ENCODE measurements around the gene HSDL2. TPM values are rescaled to one million over a fixed set of nuclear protein-coding genes. Genes with fewer than 3 reads are reported as not detected.

Gene HSDL2
- polyA plus RNA-seq, 1 of the 3 experiments (the other 2 are of a cell fraction), result 14.4 TPM

- POLR2A ChIA-PET, result no interaction called here
- Histone ChIP-seq H3K9me3 (no peaks in the 10 kb centered on the region), H2AFZ (ENCODE audit: low read depth) (no peak overlapping the region), H3K27me3 (ENCODE audit: insufficient read depth) (no peaks in the 10 kb centered on the region), H3K9me2 (no peaks in the 10 kb centered on the region), H3K79me2 (ENCODE audit: insufficient read depth) (no peaks in the 10 kb centered on the region), H3K9ac (no peak overlapping the region), H3K4me2 (no peak overlapping the region), H3F3A (replicated peaks; ENCODE audit: insufficient read depth) (peaks cover 9% of the 10 kb centered on the region), H3K4me3 (ENCODE audit: low read depth in 2 of 2, low read length in 1 of 2) (no peak overlapping the region), H3K36me3 (replicated peaks in 1 of 2; ENCODE audit: control insufficient read depth in 1 of 2, insufficient read depth in 2 of 2, low read length in 1 of 2) (peaks cover 0 to 18% of the 10 kb centered on the region in 2 experiments), H3K4me1 (ENCODE audit: control insufficient read depth in 1 of 2, insufficient read depth in 2 of 2, low read depth in 1 of 2, low read length in 1 of 2) (peaks cover 0 to 5% of the 10 kb centered on the region in 2 experiments; a peak in 1 of 4 replicates), H4K20me1 (ENCODE audit: insufficient read depth) (no peaks in the 10 kb centered on the region), H3K27ac (ENCODE audit: low read depth in 2 of 2, low read length in 1 of 2) (no peak overlapping the region)
- TF ChIP-seq RAD21 (IDR thresholded peaks at IDR 0.05; ENCODE audit: low read length) (peak; percentile 51), RFX5 (IDR thresholded peaks at IDR 0.05; ENCODE audit: low read length) (no peak), SMC3 (IDR thresholded peaks at IDR 0.05; ENCODE audit: low read depth, low read length) (peak; percentile 65), JUND (IDR thresholded peaks at IDR 0.05) (no peak), FOXM1 (IDR thresholded peaks at IDR 0.05; ENCODE audit: low read depth) (no peak)
- TF ChIP-seq, protein P1, sequence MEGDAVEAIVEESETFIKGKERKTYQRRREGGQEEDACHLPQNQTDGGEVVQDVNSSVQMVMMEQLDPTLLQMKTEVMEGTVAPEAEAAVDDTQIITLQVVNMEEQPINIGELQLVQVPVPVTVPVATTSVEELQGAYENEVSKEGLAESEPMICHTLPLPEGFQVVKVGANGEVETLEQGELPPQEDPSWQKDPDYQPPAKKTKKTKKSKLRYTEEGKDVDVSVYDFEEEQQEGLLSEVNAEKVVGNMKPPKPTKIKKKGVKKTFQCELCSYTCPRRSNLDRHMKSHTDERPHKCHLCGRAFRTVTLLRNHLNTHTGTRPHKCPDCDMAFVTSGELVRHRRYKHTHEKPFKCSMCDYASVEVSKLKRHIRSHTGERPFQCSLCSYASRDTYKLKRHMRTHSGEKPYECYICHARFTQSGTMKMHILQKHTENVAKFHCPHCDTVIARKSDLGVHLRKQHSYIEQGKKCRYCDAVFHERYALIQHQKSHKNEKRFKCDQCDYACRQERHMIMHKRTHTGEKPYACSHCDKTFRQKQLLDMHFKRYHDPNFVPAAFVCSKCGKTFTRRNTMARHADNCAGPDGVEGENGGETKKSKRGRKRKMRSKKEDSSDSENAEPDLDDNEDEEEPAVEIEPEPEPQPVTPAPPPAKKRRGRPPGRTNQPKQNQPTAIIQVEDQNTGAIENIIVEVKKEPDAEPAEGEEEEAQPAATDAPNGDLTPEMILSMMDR (IDR thresholded peaks at IDR 0.05), result peak; percentile 63
- no peak for DNase-seq
- CTCF ChIA-PET, result interaction anchor here (0.9 to 2.3 kb wide), 8 partner anchors 11 to 383 kb away, joined by 3 to 12 read pairs (median 4); no protein-coding TSS in a partner anchor
Measured at GRCh38 chr9:112443200-112443599, 63.3 kb downstream of the HSDL2 start.

DNA sequence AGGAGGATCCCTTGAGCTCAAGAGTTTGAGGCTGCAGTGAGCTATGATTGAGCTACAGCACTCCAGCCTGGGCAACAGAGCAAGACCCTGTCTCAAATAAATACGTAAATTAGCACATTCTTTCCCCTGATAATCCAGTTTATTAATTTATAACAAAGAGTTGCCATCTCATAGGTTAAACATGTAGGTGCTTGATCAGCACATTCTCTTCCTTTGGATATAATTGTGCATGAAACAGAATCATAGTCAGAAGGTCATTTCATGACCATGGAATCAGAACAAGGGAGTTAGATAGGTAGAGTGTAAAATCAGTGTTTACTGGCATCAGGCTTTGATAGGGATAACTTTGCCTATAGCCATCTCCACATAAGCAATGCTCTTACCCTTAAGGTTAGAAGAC, 63.7 kb downstream of the HSDL2 start:
- TF ChIP-seq, protein P2, sequence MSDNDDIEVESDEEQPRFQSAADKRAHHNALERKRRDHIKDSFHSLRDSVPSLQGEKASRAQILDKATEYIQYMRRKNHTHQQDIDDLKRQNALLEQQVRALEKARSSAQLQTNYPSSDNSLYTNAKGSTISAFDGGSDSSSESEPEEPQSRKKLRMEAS (IDR thresholded peaks at IDR 0.05; ENCODE audit: low read depth), result no peak
- TF ChIP-seq NFIC (IDR thresholded peaks at IDR 0.05; ENCODE audit: borderline replicate concordance) (no peak), EP300 (IDR thresholded peaks at IDR 0.05; ENCODE audit: borderline replicate concordance in 1 of 2, low read depth in 1 of 2, low read length in 1 of 2) (no peak), YY1 (IDR thresholded peaks at IDR 0.05; ENCODE audit: low read depth) (no peak), IRF3 (IDR thresholded peaks at IDR 0.05; ENCODE audit: low read depth, low read length) (no peak), JUND (IDR thresholded peaks at IDR 0.05) (no peak), FOSL2 (IDR thresholded peaks at IDR 0.05; ENCODE audit: borderline replicate concordance, low read depth) (no peak), NRF1 (IDR thresholded peaks at IDR 0.05; ENCODE audit: low read depth, low read length) (no peak), TAF1 (IDR thresholded peaks at IDR 0.05; ENCODE audit: borderline replicate concordance, low read depth, low read length) (no peak), CHD2 (IDR thresholded peaks at IDR 0.05; ENCODE audit: low read length, partially characterized antibody) (no peak), TCF12 (IDR thresholded peaks at IDR 0.05) (no peak), SMC3 (IDR thresholded peaks at IDR 0.05; ENCODE audit: low read depth, low read length) (no peak)
- TF ChIP-seq, protein P3, sequence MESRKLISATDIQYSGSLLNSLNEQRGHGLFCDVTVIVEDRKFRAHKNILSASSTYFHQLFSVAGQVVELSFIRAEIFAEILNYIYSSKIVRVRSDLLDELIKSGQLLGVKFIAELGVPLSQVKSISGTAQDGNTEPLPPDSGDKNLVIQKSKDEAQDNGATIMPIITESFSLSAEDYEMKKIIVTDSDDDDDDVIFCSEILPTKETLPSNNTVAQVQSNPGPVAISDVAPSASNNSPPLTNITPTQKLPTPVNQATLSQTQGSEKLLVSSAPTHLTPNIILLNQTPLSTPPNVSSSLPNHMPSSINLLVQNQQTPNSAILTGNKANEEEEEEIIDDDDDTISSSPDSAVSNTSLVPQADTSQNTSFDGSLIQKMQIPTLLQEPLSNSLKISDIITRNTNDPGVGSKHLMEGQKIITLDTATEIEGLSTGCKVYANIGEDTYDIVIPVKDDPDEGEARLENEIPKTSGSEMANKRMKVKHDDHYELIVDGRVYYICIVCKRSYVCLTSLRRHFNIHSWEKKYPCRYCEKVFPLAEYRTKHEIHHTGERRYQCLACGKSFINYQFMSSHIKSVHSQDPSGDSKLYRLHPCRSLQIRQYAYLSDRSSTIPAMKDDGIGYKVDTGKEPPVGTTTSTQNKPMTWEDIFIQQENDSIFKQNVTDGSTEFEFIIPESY (IDR thresholded peaks at IDR 0.05; ENCODE audit: borderline replicate concordance, low read depth), result no peak
- TF ChIP-seq, protein P4, sequence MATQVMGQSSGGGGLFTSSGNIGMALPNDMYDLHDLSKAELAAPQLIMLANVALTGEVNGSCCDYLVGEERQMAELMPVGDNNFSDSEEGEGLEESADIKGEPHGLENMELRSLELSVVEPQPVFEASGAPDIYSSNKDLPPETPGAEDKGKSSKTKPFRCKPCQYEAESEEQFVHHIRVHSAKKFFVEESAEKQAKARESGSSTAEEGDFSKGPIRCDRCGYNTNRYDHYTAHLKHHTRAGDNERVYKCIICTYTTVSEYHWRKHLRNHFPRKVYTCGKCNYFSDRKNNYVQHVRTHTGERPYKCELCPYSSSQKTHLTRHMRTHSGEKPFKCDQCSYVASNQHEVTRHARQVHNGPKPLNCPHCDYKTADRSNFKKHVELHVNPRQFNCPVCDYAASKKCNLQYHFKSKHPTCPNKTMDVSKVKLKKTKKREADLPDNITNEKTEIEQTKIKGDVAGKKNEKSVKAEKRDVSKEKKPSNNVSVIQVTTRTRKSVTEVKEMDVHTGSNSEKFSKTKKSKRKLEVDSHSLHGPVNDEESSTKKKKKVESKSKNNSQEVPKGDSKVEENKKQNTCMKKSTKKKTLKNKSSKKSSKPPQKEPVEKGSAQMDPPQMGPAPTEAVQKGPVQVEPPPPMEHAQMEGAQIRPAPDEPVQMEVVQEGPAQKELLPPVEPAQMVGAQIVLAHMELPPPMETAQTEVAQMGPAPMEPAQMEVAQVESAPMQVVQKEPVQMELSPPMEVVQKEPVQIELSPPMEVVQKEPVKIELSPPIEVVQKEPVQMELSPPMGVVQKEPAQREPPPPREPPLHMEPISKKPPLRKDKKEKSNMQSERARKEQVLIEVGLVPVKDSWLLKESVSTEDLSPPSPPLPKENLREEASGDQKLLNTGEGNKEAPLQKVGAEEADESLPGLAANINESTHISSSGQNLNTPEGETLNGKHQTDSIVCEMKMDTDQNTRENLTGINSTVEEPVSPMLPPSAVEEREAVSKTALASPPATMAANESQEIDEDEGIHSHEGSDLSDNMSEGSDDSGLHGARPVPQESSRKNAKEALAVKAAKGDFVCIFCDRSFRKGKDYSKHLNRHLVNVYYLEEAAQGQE (IDR thresholded peaks at IDR 0.05; ENCODE audit: low read depth, low read length), result no peak
- peaks cover 9% of the 10 kb centered on the region for H3F3A ChIP-seq (replicated peaks; ENCODE audit: insufficient read depth)
- no peaks in the 10 kb centered on the region for H3K9me3 ChIP-seq
- H3K9ac ChIP-seq, result no peak overlapping the region
- no peak overlapping the region for H3K27ac ChIP-seq (ENCODE audit: low read depth in 2 of 2, low read length in 1 of 2)
- no peak for DNase-seq
- ChIA-PET CTCF (interaction anchor here (0.9 to 2.3 kb wide), 8 partner anchors 11 to 383 kb away, joined by 3 to 12 read pairs (median 4); no protein-coding TSS in a partner anchor), POLR2A (no interaction called here)
- H3K4me3 ChIP-seq (ENCODE audit: low read depth in 2 of 2, low read length in 1 of 2), result no peak overlapping the region
- no peak overlapping the region for H3K4me2 ChIP-seq
- peaks cover 0 to 5% of the 10 kb centered on the region in 2 experiments; a peak in 1 of 4 replicates for H3K4me1 ChIP-seq (ENCODE audit: control insufficient read depth in 1 of 2, insufficient read depth in 2 of 2, low read depth in 1 of 2, low read length in 1 of 2)
- H4K20me1 ChIP-seq (ENCODE audit: insufficient read depth), result no peaks in the 10 kb centered on the region
- no peaks in the 10 kb centered on the region for H3K9me2 ChIP-seq
- no peaks in the 10 kb centered on the region for H3K79me2 ChIP-seq (ENCODE audit: insufficient read depth)
- no peaks in the 10 kb centered on the region for H3K27me3 ChIP-seq (ENCODE audit: insufficient read depth)
- H2AFZ ChIP-seq (ENCODE audit: low read depth), result no peak overlapping the region
- 94% methylated on average over 1 of the region's 1 CpG for WGBS (ENCODE audit: low lambda C conversion rate)
- peaks cover 0 to 17% of the 10 kb centered on the region in 2 experiments for H3K36me3 ChIP-seq (replicated peaks in 1 of 2; ENCODE audit: control insufficient read depth in 1 of 2, insufficient read depth in 2 of 2, low read length in 1 of 2)
